GM12878 (cell line): ENCODE data around the gene RBM44.

ENCODE experiments used
- BHLHE40 ChIP-seq, 2 experiments: fragments of 450-650 bp in 1 of 2; IDR thresholded peaks; 2 replicates each; pipeline ENCODE4 v1.6.1; 2011 to 2017; ENCODE audit warnings: low read depth in 2 of 2, borderline replicate concordance in 1 of 2, improper control_type of control experiment in 1 of 2, low read length in 1 of 2, mild to moderate bottlenecking in 1 of 2
- CBX3 ChIP-seq: fragments of 200-600 bp; sonication (generic); IDR thresholded peaks from 2 replicates; pipeline ENCODE4 v1.6.1; 2016; ENCODE audit warnings: low read depth, borderline replicate concordance
- EED ChIP-seq: sonication (generic); IDR thresholded peaks from 2 replicates; pipeline ENCODE4 v1.6.1; 2016; ENCODE audit warnings: antibody characterized with exemption, low read depth
- POLR2A ChIP-seq: IDR thresholded peaks from 2 replicates; pipeline ENCODE4 v1.6.1; 2011; ENCODE audit warnings: low read depth, mild to moderate bottlenecking, low read length
- POLR2AphosphoS5 ChIP-seq: IDR thresholded peaks from 2 replicates; pipeline ENCODE4 v1.6.1; 2011; ENCODE audit warnings: mild to moderate bottlenecking, low read length, inconsistent platforms
- SMAD1 ChIP-seq: fragments of 450-650 bp; IDR thresholded peaks from 2 replicates; pipeline ENCODE4 v1.6.1; 2018; ENCODE audit warnings: mild to moderate bottlenecking, low read depth; ENCODE audit not compliant: partially characterized antibody
- SRF ChIP-seq, 2 experiments: IDR thresholded peaks; 2 replicates each; pipeline ENCODE4 v1.6.1; 2011; ENCODE audit warnings: low read depth in 2 of 2, low read length in 2 of 2, mild to moderate bottlenecking in 1 of 2, moderate library complexity in 1 of 2
- ZBTB33 ChIP-seq: fragments of 450-650 bp; IDR thresholded peaks from 2 replicates; pipeline ENCODE4 v1.6.1; 2017; ENCODE audit warnings: mild to moderate bottlenecking
- TF ChIP-seq, protein P1 (sequence below): IDR thresholded peaks from 2 replicates; pipeline ENCODE4 v1.6.1; 2012; ENCODE audit warnings: mild to moderate bottlenecking, low read depth, low read length
- TF ChIP-seq, protein P2 (sequence below): fragments of 150-350 bp; IDR thresholded peaks from 2 replicates; pipeline ENCODE4 v1.6.1; 2016; ENCODE audit warnings: low read depth, low read length

DNA sequence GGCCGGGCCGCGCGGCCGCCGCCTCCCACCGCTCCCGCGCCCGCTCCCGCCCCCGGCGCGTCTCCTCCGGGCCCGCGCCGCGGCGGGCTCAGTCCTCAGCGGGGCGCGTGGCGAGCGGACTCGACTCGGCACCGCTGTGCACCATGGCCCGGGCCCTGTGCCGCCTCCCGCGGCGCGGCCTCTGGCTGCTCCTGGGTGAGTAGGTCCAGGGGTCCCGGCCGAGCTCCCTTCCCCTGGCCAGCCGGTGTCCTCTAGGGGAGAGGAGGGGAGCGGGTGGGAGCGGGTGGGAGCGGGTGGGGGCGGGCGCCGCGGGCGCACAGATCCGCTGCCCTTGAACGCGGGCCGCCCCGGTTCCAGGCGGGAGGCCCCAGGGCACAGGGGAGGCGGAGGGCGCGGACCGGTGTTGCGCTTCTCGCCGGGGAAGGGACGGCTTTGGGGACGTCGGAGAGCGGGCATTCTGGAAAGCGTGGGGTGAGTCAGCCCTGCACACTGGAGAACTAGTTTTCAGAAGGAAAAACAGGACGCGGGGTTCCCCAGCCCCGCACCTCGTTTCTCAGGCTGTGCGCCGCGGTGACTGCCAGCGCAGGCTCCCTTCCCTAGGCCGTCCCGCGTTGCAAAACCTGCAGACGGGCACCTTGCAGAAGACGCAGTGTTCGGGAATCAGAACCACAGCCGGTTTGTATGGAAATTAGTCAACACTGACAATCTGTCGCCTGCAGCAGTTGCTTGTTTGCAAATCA is 61.1 kb downstream of the RBM44 start, which contains the start of gene RAMP1:
- TF ChIP-seq POLR2A = no peak
- TF ChIP-seq ZBTB33 = no peak
- TF ChIP-seq, protein P1, sequence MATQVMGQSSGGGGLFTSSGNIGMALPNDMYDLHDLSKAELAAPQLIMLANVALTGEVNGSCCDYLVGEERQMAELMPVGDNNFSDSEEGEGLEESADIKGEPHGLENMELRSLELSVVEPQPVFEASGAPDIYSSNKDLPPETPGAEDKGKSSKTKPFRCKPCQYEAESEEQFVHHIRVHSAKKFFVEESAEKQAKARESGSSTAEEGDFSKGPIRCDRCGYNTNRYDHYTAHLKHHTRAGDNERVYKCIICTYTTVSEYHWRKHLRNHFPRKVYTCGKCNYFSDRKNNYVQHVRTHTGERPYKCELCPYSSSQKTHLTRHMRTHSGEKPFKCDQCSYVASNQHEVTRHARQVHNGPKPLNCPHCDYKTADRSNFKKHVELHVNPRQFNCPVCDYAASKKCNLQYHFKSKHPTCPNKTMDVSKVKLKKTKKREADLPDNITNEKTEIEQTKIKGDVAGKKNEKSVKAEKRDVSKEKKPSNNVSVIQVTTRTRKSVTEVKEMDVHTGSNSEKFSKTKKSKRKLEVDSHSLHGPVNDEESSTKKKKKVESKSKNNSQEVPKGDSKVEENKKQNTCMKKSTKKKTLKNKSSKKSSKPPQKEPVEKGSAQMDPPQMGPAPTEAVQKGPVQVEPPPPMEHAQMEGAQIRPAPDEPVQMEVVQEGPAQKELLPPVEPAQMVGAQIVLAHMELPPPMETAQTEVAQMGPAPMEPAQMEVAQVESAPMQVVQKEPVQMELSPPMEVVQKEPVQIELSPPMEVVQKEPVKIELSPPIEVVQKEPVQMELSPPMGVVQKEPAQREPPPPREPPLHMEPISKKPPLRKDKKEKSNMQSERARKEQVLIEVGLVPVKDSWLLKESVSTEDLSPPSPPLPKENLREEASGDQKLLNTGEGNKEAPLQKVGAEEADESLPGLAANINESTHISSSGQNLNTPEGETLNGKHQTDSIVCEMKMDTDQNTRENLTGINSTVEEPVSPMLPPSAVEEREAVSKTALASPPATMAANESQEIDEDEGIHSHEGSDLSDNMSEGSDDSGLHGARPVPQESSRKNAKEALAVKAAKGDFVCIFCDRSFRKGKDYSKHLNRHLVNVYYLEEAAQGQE = no peak
- TF ChIP-seq POLR2AphosphoS5 = no peak
- TF ChIP-seq SRF (IDR thresholded peaks at IDR 0.05; ENCODE audit: low read depth in 2 of 2, low read length in 2 of 2) = no peak
- no peak for TF ChIP-seq BHLHE40 (IDR thresholded peaks at IDR 0.05; ENCODE audit: borderline replicate concordance in 1 of 2, low read depth in 2 of 2, low read length in 1 of 2)
- TF ChIP-seq SMAD1 = no peak
- TF ChIP-seq EED = no peak
- no peak for TF ChIP-seq CBX3
- TF ChIP-seq, protein P2, sequence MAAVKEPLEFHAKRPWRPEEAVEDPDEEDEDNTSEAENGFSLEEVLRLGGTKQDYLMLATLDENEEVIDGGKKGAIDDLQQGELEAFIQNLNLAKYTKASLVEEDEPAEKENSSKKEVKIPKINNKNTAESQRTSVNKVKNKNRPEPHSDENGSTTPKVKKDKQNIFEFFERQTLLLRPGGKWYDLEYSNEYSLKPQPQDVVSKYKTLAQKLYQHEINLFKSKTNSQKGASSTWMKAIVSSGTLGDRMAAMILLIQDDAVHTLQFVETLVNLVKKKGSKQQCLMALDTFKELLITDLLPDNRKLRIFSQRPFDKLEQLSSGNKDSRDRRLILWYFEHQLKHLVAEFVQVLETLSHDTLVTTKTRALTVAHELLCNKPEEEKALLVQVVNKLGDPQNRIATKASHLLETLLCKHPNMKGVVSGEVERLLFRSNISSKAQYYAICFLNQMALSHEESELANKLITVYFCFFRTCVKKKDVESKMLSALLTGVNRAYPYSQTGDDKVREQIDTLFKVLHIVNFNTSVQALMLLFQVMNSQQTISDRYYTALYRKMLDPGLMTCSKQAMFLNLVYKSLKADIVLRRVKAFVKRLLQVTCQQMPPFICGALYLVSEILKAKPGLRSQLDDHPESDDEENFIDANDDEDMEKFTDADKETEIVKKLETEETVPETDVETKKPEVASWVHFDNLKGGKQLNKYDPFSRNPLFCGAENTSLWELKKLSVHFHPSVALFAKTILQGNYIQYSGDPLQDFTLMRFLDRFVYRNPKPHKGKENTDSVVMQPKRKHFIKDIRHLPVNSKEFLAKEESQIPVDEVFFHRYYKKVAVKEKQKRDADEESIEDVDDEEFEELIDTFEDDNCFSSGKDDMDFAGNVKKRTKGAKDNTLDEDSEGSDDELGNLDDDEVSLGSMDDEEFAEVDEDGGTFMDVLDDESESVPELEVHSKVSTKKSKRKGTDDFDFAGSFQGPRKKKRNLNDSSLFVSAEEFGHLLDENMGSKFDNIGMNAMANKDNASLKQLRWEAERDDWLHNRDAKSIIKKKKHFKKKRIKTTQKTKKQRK = no peak
